ENCODE measurements around the gene QSOX2. TPM values are rescaled to one million over a fixed set of nuclear protein-coding genes. Genes with fewer than 3 reads are reported as not detected.

QSOX2 gene
- total RNA-seq, 1 donor from 2014 or later, result 15.5 TPM

- H3K27ac Mint-ChIP-seq (ENCODE audit: unreplicated experiment), result no peak overlapping the region
- H3K36me3 Mint-ChIP-seq (ENCODE audit: unreplicated experiment), result no peaks in the 10 kb centered on the region
- TF ChIP-seq, protein P1, sequence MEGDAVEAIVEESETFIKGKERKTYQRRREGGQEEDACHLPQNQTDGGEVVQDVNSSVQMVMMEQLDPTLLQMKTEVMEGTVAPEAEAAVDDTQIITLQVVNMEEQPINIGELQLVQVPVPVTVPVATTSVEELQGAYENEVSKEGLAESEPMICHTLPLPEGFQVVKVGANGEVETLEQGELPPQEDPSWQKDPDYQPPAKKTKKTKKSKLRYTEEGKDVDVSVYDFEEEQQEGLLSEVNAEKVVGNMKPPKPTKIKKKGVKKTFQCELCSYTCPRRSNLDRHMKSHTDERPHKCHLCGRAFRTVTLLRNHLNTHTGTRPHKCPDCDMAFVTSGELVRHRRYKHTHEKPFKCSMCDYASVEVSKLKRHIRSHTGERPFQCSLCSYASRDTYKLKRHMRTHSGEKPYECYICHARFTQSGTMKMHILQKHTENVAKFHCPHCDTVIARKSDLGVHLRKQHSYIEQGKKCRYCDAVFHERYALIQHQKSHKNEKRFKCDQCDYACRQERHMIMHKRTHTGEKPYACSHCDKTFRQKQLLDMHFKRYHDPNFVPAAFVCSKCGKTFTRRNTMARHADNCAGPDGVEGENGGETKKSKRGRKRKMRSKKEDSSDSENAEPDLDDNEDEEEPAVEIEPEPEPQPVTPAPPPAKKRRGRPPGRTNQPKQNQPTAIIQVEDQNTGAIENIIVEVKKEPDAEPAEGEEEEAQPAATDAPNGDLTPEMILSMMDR (IDR thresholded peaks at IDR 0.05), result no peak
- H3K4me1 Mint-ChIP-seq (ENCODE audit: unreplicated experiment), result peaks cover 5% of the 10 kb centered on the region
- DNase-seq (ENCODE audit: extremely low spot score, unreplicated experiment), result no peak
- H3K4me3 Mint-ChIP-seq (ENCODE audit: unreplicated experiment), result no peak overlapping the region
- H3K27me3 Mint-ChIP-seq (ENCODE audit: unreplicated experiment), result peaks cover 11% of the 10 kb centered on the region
- H3K9me3 Mint-ChIP-seq (ENCODE audit: unreplicated experiment), result no peaks in the 10 kb centered on the region
These were observed 36.8 kb upstream of the QSOX2 start for GRCh38 chr9:136282272-136282861.

DNA sequence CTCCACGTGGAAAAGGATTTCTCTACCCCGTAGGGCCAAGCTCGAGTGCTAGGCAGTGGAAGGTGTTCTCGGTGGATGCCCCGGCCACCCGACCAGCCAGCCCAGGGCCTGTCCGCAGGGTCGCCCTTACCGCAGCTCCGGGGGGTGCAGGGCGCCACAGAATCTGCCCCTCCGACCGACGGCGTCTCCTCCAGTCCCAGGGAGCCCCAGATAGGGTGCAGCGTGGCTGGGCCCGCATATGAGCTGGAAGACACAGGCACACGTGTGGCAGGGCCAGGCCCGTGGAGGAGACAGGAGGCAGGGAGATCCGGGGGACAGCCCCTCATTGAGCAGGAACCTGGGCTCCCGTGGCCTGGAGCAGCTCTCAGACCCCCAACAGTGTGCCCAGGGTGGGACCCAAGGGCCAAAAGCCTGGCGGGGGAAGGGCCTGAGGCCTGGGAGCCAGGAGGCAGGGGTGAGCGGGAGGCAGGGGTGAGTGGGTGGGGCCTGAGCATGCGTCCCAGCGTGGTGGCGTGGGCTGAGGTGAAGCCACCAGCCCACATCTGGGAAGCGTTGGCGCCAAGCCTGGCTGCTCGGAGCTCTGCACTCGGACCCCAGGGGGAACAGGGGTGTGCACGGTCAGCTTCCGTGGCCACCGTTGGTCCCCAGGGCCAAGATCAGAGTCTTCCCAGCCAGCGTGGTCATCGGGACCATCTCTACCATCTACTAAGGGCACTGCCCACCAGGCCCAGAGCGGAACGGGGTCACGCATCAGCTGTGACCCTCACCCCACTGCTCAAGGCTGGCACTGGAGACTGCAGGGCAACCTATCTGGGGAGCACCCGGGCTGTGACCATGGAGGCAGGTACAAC lies 36.0 kb upstream of the QSOX2 start:
- Mint-ChIP-seq H3K27ac (ENCODE audit: unreplicated experiment) (no peak overlapping the region), H3K4me1 (ENCODE audit: unreplicated experiment) (peaks cover 5% of the 10 kb centered on the region), H3K9me3 (ENCODE audit: unreplicated experiment) (no peaks in the 10 kb centered on the region), H3K4me3 (ENCODE audit: unreplicated experiment) (no peak overlapping the region), H3K27me3 (ENCODE audit: unreplicated experiment) (peaks cover 7% of the 10 kb centered on the region), H3K36me3 (ENCODE audit: unreplicated experiment) (no peaks in the 10 kb centered on the region)
- no peak for DNase-seq (ENCODE audit: extremely low spot score, unreplicated experiment)
- TF ChIP-seq, protein P1 (IDR thresholded peaks at IDR 0.05), result no peak

GRCh38 chr9:136280535-136281315 lies 35.1 kb upstream of the QSOX2 start:
- Mint-ChIP-seq H3K36me3 (ENCODE audit: unreplicated experiment) (no peaks in the 10 kb centered on the region), H3K27ac (ENCODE audit: unreplicated experiment) (no peak overlapping the region)

GRCh38 chr9:136279471-136279870 lies 33.9 kb upstream of the QSOX2 start:
- Mint-ChIP-seq H3K4me3 (ENCODE audit: unreplicated experiment) (no peak overlapping the region), H3K36me3 (ENCODE audit: unreplicated experiment) (no peaks in the 10 kb centered on the region), H3K4me1 (ENCODE audit: unreplicated experiment) (peaks cover 5% of the 10 kb centered on the region), H3K27me3 (ENCODE audit: unreplicated experiment) (peaks cover 14% of the 10 kb centered on the region), H3K27ac (ENCODE audit: unreplicated experiment) (no peak overlapping the region), H3K9me3 (ENCODE audit: unreplicated experiment) (no peaks in the 10 kb centered on the region)
- DNase-seq (ENCODE audit: extremely low spot score, unreplicated experiment), result no peak
- TF ChIP-seq, protein P1 (IDR thresholded peaks at IDR 0.05), result no peak

More at GRCh38 chr9:136280535-136281315, 35.1 kb upstream of the QSOX2 start:
- peaks cover 5% of the 10 kb centered on the region for H3K4me1 Mint-ChIP-seq (ENCODE audit: unreplicated experiment)
- H3K27me3 Mint-ChIP-seq (ENCODE audit: unreplicated experiment), result peaks cover 9% of the 10 kb centered on the region
- no peaks in the 10 kb centered on the region for H3K9me3 Mint-ChIP-seq (ENCODE audit: unreplicated experiment)
- H3K4me3 Mint-ChIP-seq (ENCODE audit: unreplicated experiment), result no peak overlapping the region
- TF ChIP-seq, protein P1 (IDR thresholded peaks at IDR 0.05), result no peak
- no peak for DNase-seq (ENCODE audit: extremely low spot score, unreplicated experiment)

Measured in osteocyte (in vitro differentiated cells).